Calu3 (cell line): ENCODE measurements around the gene C5. TPM values are rescaled to one million over a fixed set of nuclear protein-coding genes. Genes with fewer than 3 reads are reported as not detected.

Experiments used
- BruUV-seq: library from RNA; stranded (reverse); fragments of 400-500 nt; replicated peaks from 2 replicates; lab custom pipeline; 2021; lab: Mats Ljungman, UMichigan
- CTCF ChIA-PET: fragments of 300-600 bp; sonication (Branson Sonifier 250); formaldehyde crosslinking; loops from one replicate; lab custom pipeline; 2022; ENCODE audit warnings: antibody characterized with exemption; lab: Charles Lee
- DNase-seq: peaks from one replicate; pipeline ENCODE4 v3.0.0; 2022
- H3K27ac Mint-ChIP-seq: one replicate; pipeline ENCODE4 v1.8.0; 2022; ENCODE audit warnings: mixed read lengths; ENCODE audit not compliant: unreplicated experiment
- H3K27me3 Mint-ChIP-seq: one replicate; pipeline ENCODE4 v1.8.0; 2022; ENCODE audit warnings: mixed read lengths; ENCODE audit not compliant: unreplicated experiment
- H3K36me3 Mint-ChIP-seq: one replicate; pipeline ENCODE4 v1.8.0; 2022; ENCODE audit warnings: mild to moderate bottlenecking, moderate library complexity, mixed read lengths; ENCODE audit not compliant: insufficient read depth, unreplicated experiment
- H3K4me1 Mint-ChIP-seq: one replicate; pipeline ENCODE4 v1.8.0; 2022; ENCODE audit warnings: mild to moderate bottlenecking, low read depth, mixed read lengths; ENCODE audit not compliant: unreplicated experiment
- H3K4me3 Mint-ChIP-seq: one replicate; pipeline ENCODE4 v1.8.0; 2022; ENCODE audit warnings: mild to moderate bottlenecking, low read depth, moderate library complexity, mixed read lengths; ENCODE audit not compliant: unreplicated experiment
- H3K9me3 Mint-ChIP-seq: one replicate; pipeline ENCODE4 v1.8.0; 2022; ENCODE audit warnings: low read depth, mixed read lengths; ENCODE audit not compliant: unreplicated experiment
- intact Hi-C: fragments of 100-400 bp; cut with micrococcal nuclease; formaldehyde crosslinking; loops from one replicate; pipeline ENCODE4 v1.10.0; 2022; ENCODE audit not compliant: unreplicated experiment
- total RNA-seq: library from RNA; stranded (reverse); gene quantifications from 2 replicates; pipeline ENCODE4 v1.2.3, GENCODE V29; 2022
- TF ChIP-seq, protein P1 (sequence below): fragments of 200-600 bp; IDR thresholded peaks from one replicate; pipeline ENCODE4 v1.8.0; 2022; ENCODE audit warnings: antibody characterized with exemption; ENCODE audit not compliant: unreplicated experiment

Gene C5
- total RNA-seq, 1 experiment from 2014 or later = 12.3 TPM

DNA sequence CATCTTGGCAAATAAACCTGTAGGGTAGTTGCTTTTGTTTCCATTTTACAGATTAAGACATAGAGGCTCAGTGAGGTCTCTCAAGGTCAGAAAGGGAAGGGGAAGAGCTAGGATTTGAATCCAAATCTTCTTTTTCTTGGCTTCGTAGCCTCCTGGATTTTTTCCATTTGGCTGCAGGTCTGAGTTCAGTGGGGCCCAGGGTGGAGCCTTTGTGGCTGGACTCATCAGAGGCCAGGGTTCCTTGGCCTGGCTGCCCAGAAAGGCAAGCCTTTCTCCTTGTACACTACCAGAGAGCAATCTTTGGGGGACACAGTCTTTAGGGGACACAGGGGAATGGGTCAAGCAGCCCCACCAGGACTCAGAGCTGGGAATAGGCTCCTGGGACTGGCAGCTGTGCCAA lies 112.9 kb downstream of the C5 start:
- no peak for DNase-seq
- Mint-ChIP-seq H3K9me3 (no peaks in the 10 kb centered on the region), H3K4me3 (no peak overlapping the region), H3K36me3 (peaks cover 6% of the 10 kb centered on the region), H3K27ac (no peak overlapping the region), H3K4me1 (peaks cover 9% of the 10 kb centered on the region), H3K27me3 (peaks cover 27% of the 10 kb centered on the region)
- CTCF ChIA-PET = interaction anchor here (0.7 kb wide), 2 partner anchors 35 to 181 kb away, joined by 4 to 5 read pairs; no protein-coding TSS in a partner anchor
- TF ChIP-seq, protein P1, sequence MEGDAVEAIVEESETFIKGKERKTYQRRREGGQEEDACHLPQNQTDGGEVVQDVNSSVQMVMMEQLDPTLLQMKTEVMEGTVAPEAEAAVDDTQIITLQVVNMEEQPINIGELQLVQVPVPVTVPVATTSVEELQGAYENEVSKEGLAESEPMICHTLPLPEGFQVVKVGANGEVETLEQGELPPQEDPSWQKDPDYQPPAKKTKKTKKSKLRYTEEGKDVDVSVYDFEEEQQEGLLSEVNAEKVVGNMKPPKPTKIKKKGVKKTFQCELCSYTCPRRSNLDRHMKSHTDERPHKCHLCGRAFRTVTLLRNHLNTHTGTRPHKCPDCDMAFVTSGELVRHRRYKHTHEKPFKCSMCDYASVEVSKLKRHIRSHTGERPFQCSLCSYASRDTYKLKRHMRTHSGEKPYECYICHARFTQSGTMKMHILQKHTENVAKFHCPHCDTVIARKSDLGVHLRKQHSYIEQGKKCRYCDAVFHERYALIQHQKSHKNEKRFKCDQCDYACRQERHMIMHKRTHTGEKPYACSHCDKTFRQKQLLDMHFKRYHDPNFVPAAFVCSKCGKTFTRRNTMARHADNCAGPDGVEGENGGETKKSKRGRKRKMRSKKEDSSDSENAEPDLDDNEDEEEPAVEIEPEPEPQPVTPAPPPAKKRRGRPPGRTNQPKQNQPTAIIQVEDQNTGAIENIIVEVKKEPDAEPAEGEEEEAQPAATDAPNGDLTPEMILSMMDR = no peak
- BruUV-seq = no TSS peak
- intact Hi-C loops = loop anchor here (5.0 kb wide), 2 partner anchors 60 to 315 kb away; partner anchors contain the start of gene PHF19

DNA sequence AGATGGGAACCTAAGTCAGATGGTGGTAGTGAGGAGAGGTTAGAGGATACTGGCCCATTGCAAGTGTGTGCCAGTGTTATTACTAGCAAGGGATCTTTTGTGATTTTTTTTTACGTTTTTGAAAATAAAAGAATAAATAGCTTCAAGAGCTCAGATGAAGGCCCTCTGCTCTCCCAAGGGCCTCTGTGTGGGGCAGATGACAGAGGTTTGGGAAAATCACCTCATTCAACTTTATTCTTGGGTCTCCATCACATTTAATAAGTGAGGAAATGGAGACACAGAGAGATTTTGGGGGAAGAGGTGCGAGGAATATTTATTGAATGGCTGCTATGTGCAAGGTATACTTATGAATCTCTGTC lies 113.3 kb downstream of the C5 start:
- DNase-seq = no peak
- no peak overlapping the region for H3K27ac Mint-ChIP-seq
- BruUV-seq = no TSS peak
- H3K4me3 Mint-ChIP-seq = no peak overlapping the region
- CTCF ChIA-PET = interaction anchor here (0.7 kb wide), 1 partner anchor 181 kb away, joined by 5 read pairs; no protein-coding TSS in a partner anchor
- TF ChIP-seq, protein P1 = no peak
- H3K36me3 Mint-ChIP-seq = peaks cover 6% of the 10 kb centered on the region
- peaks cover 9% of the 10 kb centered on the region for H3K4me1 Mint-ChIP-seq
- peaks cover 27% of the 10 kb centered on the region for H3K27me3 Mint-ChIP-seq
- intact Hi-C loops = loop anchor here (1.0 to 5.0 kb wide), 3 partner anchors 59 to 314 kb away; partner anchors contain the start of gene PHF19
- no peaks in the 10 kb centered on the region for H3K9me3 Mint-ChIP-seq

DNA sequence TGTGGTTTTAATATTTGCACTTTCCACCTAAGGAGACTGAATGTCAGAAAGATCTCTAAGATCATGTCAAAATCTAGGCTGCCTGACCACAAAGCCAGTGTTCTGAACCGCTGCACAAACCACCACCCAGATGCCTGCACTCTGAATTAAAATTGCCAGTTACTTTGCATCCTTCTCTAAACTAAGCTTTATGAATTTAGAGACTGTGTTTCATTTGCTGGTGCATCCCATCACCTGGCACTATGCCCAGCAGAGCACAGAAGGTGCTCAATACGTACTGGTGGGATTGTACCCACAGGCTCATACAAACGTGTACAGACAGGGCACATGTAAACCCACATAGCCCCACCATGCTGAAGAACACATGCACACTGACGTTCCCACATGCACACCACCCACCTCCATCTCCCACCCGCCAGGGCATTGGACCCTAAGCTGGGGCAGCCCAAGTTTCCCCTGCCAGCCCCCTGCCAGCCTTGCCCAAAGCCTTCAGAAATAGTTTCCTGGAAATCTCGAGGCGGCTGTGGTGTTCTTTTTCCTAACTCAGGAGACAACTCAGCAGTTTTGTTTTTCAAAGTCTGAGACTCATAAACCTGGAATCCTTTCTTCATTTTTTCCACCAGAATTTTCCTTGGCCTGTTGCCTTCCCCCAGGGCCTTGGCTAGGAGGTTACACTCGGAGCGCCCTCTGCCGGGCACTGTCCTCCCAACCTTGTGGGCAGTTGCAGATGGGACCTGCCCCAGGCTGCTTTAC lies 113.9 kb downstream of the C5 start:
- Mint-ChIP-seq H3K36me3 (peaks cover 6% of the 10 kb centered on the region), H3K4me3 (no peak overlapping the region), H3K27me3 (peaks cover 21% of the 10 kb centered on the region), H3K9me3 (no peaks in the 10 kb centered on the region), H3K4me1 (peaks cover 9% of the 10 kb centered on the region), H3K27ac (no peak overlapping the region)
- no TSS peak for BruUV-seq
- TF ChIP-seq, protein P1 = peak; percentile 60
- intact Hi-C loops = loop anchor here (1.0 to 5.0 kb wide), 3 partner anchors 59 to 314 kb away; partner anchors contain the start of gene PHF19
- CTCF ChIA-PET = interaction anchor here (0.7 kb wide), 1 partner anchor 181 kb away, joined by 5 read pairs; no protein-coding TSS in a partner anchor
- DNase-seq = peak; percentile 89

- Mint-ChIP-seq H3K27me3 (peaks cover 13% of the 10 kb centered on the region), H3K4me3 (no peak overlapping the region), H3K36me3 (peaks cover 6% of the 10 kb centered on the region), H3K9me3 (no peaks in the 10 kb centered on the region), H3K4me1 (peaks cover 9% of the 10 kb centered on the region), H3K27ac (no peak overlapping the region)
- intact Hi-C loops = loop anchor here (5.0 kb wide), 2 partner anchors 58 to 313 kb away; partner anchors contain the start of gene PHF19
- peak; percentile 94 for DNase-seq
- no TSS peak for BruUV-seq
- TF ChIP-seq, protein P1 = no peak
- CTCF ChIA-PET = interaction anchor here (1.7 kb wide), 1 partner anchor 180 kb away, joined by 6 read pairs; no protein-coding TSS in a partner anchor
These were observed 114.7 kb downstream of the C5 start for GRCh38 chr9:120935383-120935857.
